T47D (cell line): ENCODE measurements around the gene IQSEC1.

ENCODE experiments used
- DNase-seq, 2 experiments: peaks; one replicate each; pipeline versions ENCODE4 v3.0.0 to v3.0.0-alpha.2; 2011 to 2012; ENCODE audit warnings: low read depth in 1 of 2, low spot score in 1 of 2
- JUND ChIP-seq: IDR thresholded peaks from 2 replicates; pipeline ENCODE4 v1.6.1; 2012; ENCODE audit warnings: low read depth
- in situ Hi-C: cut with HindIII; loops from 2 replicates; pipeline ENCODE4 v1.10.0; 2016; ENCODE audit warnings: low sequenced_read_pairs, low pct_unique_long_range_greater_than_20kb

The IQSEC1 gene

GRCh38 chr3:12977117-12977808 is 96.0 kb downstream of the IQSEC1 start:
- in situ Hi-C loops: no loop called here
- no peak for DNase-seq
- no peak for TF ChIP-seq JUND

GRCh38 chr3:12975748-12976522 is 97.3 kb downstream of the IQSEC1 start:
- TF ChIP-seq JUND: no peak
- in situ Hi-C loops: no loop called here
- no peak for DNase-seq

- no peak for TF ChIP-seq JUND
- in situ Hi-C loops: no loop called here
- DNase-seq: no peak
Observed at GRCh38 chr3:12974819-12975218, 98.4 kb downstream of the IQSEC1 start.

GRCh38 chr3:12974334-12974733 is 98.9 kb downstream of the IQSEC1 start:
- no peak for DNase-seq
- no peak for TF ChIP-seq JUND
- in situ Hi-C loops: no loop called here

- in situ Hi-C loops: no loop called here
- no peak for DNase-seq
- TF ChIP-seq JUND: no peak
Observed at GRCh38 chr3:12973827-12974226, 99.4 kb downstream of the IQSEC1 start.

- TF ChIP-seq JUND: no peak
- in situ Hi-C loops: no loop called here
- no peak for DNase-seq
Observed at GRCh38 chr3:12972781-12973702, 100.2 kb downstream of the IQSEC1 start.

DNA sequence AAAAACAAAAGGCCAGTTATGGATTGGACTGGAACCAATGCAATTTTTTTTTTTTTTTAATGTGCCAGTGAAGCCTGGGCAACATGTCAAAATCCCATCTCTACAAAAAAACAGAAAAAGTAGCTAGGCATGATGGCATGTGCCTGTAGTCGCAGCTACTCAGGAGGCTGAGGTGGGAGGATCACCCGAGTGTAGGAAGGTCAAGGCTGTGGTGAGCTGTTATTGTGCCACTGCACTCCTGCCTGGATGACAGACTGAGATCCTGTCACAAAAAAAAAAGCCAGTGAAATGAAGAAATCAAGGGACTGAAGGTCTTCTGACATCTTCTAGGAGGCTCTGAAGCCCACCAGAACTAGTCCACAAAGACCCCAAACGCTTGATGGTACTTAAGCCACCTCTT is 101.2 kb downstream of the IQSEC1 start:
- DNase-seq: no peak
- in situ Hi-C loops: no loop called here
- TF ChIP-seq JUND: no peak

GRCh38 chr3:12970684-12971083 is 102.5 kb downstream of the IQSEC1 start:
- DNase-seq: no peak
- no peak for TF ChIP-seq JUND
- in situ Hi-C loops: no loop called here

- in situ Hi-C loops: no loop called here
- no peak for DNase-seq
- no peak for TF ChIP-seq JUND
Observed at GRCh38 chr3:12969486-12969885, 103.7 kb downstream of the IQSEC1 start.

GRCh38 chr3:12968541-12968940 is 104.7 kb downstream of the IQSEC1 start:
- DNase-seq: no peak
- no peak for TF ChIP-seq JUND
- in situ Hi-C loops: no loop called here

GRCh38 chr3:12967606-12968351 is 105.5 kb downstream of the IQSEC1 start:
- in situ Hi-C loops: no loop called here
- TF ChIP-seq JUND: no peak
- peak; percentile 93 to 99 for DNase-seq
